ENCODE data around the gene VRK2. TPM values are rescaled to one million over a fixed set of nuclear protein-coding genes. Genes with fewer than 3 reads are reported as not detected.
A peak's percentile ranks its signal among the peaks of the same experiment; 100 is the strongest.
"Not testable (repeated sequence)": the region's sequence is repeated elsewhere in the genome, so short reads cannot be mapped to it uniquely, and the experiment has no call there.

The VRK2 gene
- total and polyA plus RNA-seq, 5 donors = 10.2 to 28.9 (median 23.5) TPM

- H3K9me3 ChIP-seq (ENCODE audit: control insufficient read depth, low read length); H3K4me3 ChIP-seq (ENCODE audit: low read length); H3K27ac ChIP-seq (ENCODE audit: low read length); H3K27me3 ChIP-seq (ENCODE audit: control insufficient read depth, insufficient read depth); H3K4me1 ChIP-seq (ENCODE audit: control insufficient read depth, insufficient read depth, low read length); intact Hi-C loops (cut with DNase I); ATAC-seq: not testable (repeated sequence)
- 96% methylated on average over 9 of the region's 9 CpGs for WGBS
- DNase-seq = peak in 1 of 3 donors; percentile 14
Observed at GRCh38 chr2:58113563-58113962, 67.0 kb downstream of the VRK2 start.

DNA sequence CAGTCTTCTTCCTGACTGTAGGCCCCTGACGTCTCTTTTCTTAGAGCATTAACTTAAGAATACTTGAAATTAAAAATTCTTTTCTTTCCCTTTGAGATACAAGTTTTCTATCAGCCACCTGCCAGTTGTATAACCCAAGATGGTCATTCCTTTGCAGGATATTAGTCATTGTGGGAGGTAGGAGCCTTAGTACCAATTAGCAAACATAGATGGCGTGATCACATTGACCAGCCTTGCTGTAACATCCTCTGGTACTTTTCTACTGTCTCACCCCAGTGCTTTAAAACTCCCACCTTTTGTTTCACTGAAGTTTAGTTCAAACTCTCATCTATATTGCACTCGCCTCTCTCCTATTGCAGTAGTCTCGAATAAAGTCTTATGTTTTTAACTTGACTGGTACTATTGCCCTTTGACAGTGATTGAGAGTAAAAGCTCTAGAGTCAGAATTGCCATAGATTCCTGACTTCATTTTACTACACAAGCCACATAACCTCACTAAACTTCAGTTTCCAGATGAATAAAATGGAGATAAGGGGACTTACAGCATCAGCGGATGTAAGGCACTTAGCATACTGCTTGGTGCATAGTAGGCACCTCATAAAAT is 74.1 kb downstream of the VRK2 start:
- intact Hi-C loops (cut with DNase I) = no loop called here
- DNase-seq (no peak), ATAC-seq (no peak)
- 96% methylated on average over 5 of the region's 5 CpGs for WGBS
- Histone ChIP-seq H3K27ac (ENCODE audit: low read length) (no peak overlapping the region), H3K9me3 (ENCODE audit: control insufficient read depth, low read length) (no peaks in the 10 kb centered on the region), H3K4me3 (ENCODE audit: low read length) (no peak overlapping the region), H3K27me3 (ENCODE audit: control insufficient read depth, insufficient read depth) (no peaks in the 10 kb centered on the region), H3K4me1 (ENCODE audit: control insufficient read depth, insufficient read depth, low read length) (no peaks in the 10 kb centered on the region)

DNA sequence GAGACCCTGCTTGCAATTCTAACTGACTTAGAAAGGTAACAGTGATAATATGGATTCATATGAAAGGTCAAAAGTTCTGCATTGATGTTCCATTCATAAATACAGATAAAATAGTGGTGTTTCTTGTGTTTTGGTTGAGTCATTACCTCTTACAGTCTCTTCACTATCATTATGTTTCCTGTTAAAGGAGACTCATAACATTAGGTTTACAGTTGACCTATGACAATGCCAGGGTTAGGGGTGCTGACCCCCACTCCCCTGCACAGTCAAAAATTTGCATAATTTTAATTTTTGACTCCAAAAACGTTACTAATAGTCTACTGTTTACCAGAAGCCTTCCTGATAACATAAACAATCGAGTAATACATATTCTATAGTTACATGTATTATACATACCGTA is 75.4 kb downstream of the VRK2 start:
- Histone ChIP-seq H3K4me3 (ENCODE audit: low read length) (no peak overlapping the region), H3K4me1 (ENCODE audit: control insufficient read depth, insufficient read depth, low read length) (no peaks in the 10 kb centered on the region), H3K27ac (ENCODE audit: low read length) (no peak overlapping the region), H3K27me3 (ENCODE audit: control insufficient read depth, insufficient read depth) (no peaks in the 10 kb centered on the region), H3K9me3 (ENCODE audit: control insufficient read depth, low read length) (no peaks in the 10 kb centered on the region)
- ATAC-seq = no peak
- intact Hi-C loops (cut with DNase I) = no loop called here
- 86% methylated on average over 3 of the region's 3 CpGs for WGBS
- DNase-seq = no peak

GRCh38 chr2:58122540-58122939 is 75.9 kb downstream of the VRK2 start:
- ATAC-seq (no peak), DNase-seq (no peak)
- Histone ChIP-seq H3K4me3 (ENCODE audit: low read length) (no peak overlapping the region), H3K9me3 (ENCODE audit: control insufficient read depth, low read length) (no peaks in the 10 kb centered on the region), H3K27ac (ENCODE audit: low read length) (no peak overlapping the region), H3K4me1 (ENCODE audit: control insufficient read depth, insufficient read depth, low read length) (no peaks in the 10 kb centered on the region), H3K27me3 (ENCODE audit: control insufficient read depth, insufficient read depth) (no peaks in the 10 kb centered on the region)
- intact Hi-C loops (cut with DNase I) = no loop called here
- WGBS = 100% methylated on average over 3 of the region's 3 CpGs

DNA sequence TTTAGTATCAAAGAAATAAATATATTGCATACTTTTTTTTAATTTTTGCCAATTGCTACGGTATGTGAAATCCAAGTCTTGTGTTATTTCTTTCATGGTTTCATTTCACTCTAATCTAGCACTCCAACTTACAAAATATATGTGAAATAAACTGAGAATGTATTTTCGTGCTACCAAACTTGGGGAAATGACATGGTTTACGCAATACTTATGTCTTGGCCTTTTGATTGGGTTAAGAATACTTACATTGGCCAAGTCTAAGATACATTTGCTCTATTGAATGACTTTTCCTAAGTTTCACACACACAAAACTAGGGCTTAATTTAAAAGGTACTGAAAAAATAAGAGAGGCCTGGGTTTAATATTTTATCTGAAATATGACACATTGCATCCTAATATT is 80.5 kb downstream of the VRK2 start:
- Histone ChIP-seq H3K27ac (ENCODE audit: low read length) (no peak overlapping the region), H3K27me3 (ENCODE audit: control insufficient read depth, insufficient read depth) (no peaks in the 10 kb centered on the region), H3K9me3 (ENCODE audit: control insufficient read depth, low read length) (no peaks in the 10 kb centered on the region), H3K4me1 (ENCODE audit: control insufficient read depth, insufficient read depth, low read length) (peaks cover 2% of the 10 kb centered on the region), H3K4me3 (ENCODE audit: low read length) (no peak overlapping the region)
- intact Hi-C loops (cut with DNase I) = no loop called here
- no peak for DNase-seq
- 96% methylated on average over 3 of the region's 3 CpGs for WGBS
- no peak for ATAC-seq

GRCh38 chr2:58130238-58130637 is 83.6 kb downstream of the VRK2 start:
- WGBS = 81% methylated on average over 2 of the region's 2 CpGs
- no peak overlapping the region for H3K4me3 ChIP-seq (ENCODE audit: low read length)
- ATAC-seq = no peak
- intact Hi-C loops (cut with DNase I) = no loop called here
- no peaks in the 10 kb centered on the region for H3K27me3 ChIP-seq (ENCODE audit: control insufficient read depth, insufficient read depth)
- no peak for DNase-seq
- H3K4me1 ChIP-seq (ENCODE audit: control insufficient read depth, insufficient read depth, low read length) = peaks cover 2% of the 10 kb centered on the region
- H3K9me3 ChIP-seq (ENCODE audit: control insufficient read depth, low read length) = no peaks in the 10 kb centered on the region
- no peak overlapping the region for H3K27ac ChIP-seq (ENCODE audit: low read length)

DNA sequence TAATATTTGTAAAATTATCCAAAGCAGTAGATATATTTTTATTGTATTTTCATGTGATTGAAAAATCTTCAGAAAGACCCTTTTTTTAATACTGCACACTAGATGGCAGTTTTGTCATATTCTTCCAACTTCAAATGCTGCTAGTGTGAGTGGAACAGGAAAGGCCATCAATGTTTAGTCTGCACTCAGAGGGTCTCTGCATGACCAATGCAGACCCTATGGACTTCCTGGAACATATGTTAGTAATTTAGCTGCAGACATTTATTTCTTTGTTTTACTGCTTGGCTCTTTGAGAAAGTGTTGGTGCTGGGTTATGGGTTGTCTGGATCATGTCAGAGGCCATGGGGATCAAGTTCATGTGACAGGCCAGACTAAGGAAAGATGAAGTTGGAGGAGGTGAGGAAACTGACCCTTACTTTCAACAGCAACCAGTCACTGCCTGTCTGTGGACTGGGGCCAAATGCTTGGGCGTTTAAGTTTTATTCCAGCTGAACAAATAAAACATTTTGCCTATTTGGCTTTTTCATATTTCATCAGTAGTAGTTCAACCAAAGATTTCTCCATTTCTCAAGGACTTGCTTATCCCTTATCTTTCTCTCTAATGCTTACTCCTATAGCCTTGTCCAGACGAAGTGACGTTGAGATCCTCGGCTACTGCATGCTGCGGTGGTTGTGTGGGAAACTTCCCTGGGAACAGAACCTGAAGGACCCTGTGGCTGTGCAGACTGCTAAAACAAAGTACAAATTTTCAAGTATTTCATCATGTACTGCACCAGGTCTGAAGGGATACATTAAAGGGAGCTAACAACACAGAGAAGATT is 84.8 kb downstream of the VRK2 start:
- DNase-seq (peak; percentile 17 to 59 (median 52)), ATAC-seq (peak; percentile 64 to 73)
- Histone ChIP-seq H3K27ac (ENCODE audit: low read length) (no peak overlapping the region), H3K9me3 (ENCODE audit: control insufficient read depth, low read length) (no peaks in the 10 kb centered on the region), H3K4me3 (ENCODE audit: low read length) (no peak overlapping the region), H3K27me3 (ENCODE audit: control insufficient read depth, insufficient read depth) (no peaks in the 10 kb centered on the region), H3K4me1 (ENCODE audit: control insufficient read depth, insufficient read depth, low read length) (peaks cover 2% of the 10 kb centered on the region)
- 52% methylated on average over 5 of the region's 5 CpGs for WGBS
- intact Hi-C loops (cut with DNase I) = no loop called here

- ATAC-seq (no peak), DNase-seq (no peak)
- intact Hi-C loops (cut with DNase I) = no loop called here
- H3K9me3 ChIP-seq (ENCODE audit: control insufficient read depth, low read length) = no peaks in the 10 kb centered on the region
- no peaks in the 10 kb centered on the region for H3K27me3 ChIP-seq (ENCODE audit: control insufficient read depth, insufficient read depth)
- H3K27ac ChIP-seq (ENCODE audit: low read length) = no peak overlapping the region
- H3K4me3 ChIP-seq (ENCODE audit: low read length) = no peak overlapping the region
- H3K4me1 ChIP-seq (ENCODE audit: control insufficient read depth, insufficient read depth, low read length) = peaks cover 4% of the 10 kb centered on the region
Observed at GRCh38 chr2:58133395-58133794, 86.8 kb downstream of the VRK2 start.

DNA sequence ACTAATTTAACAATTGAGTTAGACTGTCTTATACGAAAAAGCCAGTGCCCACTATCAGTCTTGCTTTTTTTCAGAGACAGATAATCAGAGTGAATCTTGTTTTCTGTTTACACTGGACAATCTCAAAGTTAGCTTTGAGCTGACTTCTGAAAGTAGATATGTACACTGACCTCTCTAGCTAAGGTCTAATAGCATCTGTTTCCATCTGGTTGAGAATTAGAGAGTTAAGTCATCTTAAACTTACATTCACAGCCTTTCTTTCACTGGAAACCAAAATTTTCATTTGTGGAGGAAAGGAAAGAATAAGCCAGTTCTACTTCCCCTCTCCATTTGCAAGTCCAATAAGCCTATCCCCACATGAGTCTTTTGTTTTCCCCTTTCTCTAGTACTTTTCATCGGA is 89.3 kb downstream of the VRK2 start:
- WGBS = 68% methylated on average over 2 of the region's 2 CpGs
- no peaks in the 10 kb centered on the region for H3K9me3 ChIP-seq (ENCODE audit: control insufficient read depth, low read length)

GRCh38 chr2:58137221-58137620 is 90.6 kb downstream of the VRK2 start:
- Histone ChIP-seq H3K27ac (ENCODE audit: low read length) (no peak overlapping the region), H3K4me3 (ENCODE audit: low read length) (no peak overlapping the region), H3K9me3 (ENCODE audit: control insufficient read depth, low read length) (no peaks in the 10 kb centered on the region), H3K4me1 (ENCODE audit: control insufficient read depth, insufficient read depth, low read length) (peaks cover 2% of the 10 kb centered on the region), H3K27me3 (ENCODE audit: control insufficient read depth, insufficient read depth) (no peaks in the 10 kb centered on the region)
- intact Hi-C loops (cut with DNase I) = no loop called here
- DNase-seq = no peak
- ATAC-seq = peak in 1 of 2 donors; percentile 64

More for the DNA sequence above, 89.3 kb downstream of the VRK2 start:
- H3K4me3 ChIP-seq (ENCODE audit: low read length) = no peak overlapping the region
- ATAC-seq (no peak), DNase-seq (no peak)
- H3K27ac ChIP-seq (ENCODE audit: low read length) = no peak overlapping the region
- intact Hi-C loops (cut with DNase I) = no loop called here
- H3K27me3 ChIP-seq (ENCODE audit: control insufficient read depth, insufficient read depth) = no peaks in the 10 kb centered on the region
- peaks cover 4% of the 10 kb centered on the region for H3K4me1 ChIP-seq (ENCODE audit: control insufficient read depth, insufficient read depth, low read length)

DNA sequence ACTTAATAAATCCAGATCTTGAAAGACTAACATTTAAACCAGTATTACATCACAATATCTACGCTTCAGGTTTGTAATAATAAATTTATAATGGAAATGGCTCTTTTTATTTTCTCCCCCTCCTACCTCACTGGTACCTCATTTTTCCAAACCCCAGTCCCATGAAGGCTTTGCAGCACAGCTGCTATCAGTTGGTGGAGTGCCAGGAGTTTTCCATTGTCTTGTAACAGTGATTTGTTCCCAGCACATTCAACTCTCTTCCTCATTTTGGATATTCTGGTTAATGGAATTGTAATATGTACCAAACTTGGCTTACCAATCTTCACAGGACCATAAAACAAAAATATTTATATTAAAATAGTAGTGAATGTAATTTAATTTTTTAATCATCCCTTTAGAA is 91.2 kb downstream of the VRK2 start:
- no peak overlapping the region for H3K4me3 ChIP-seq (ENCODE audit: low read length)
- peak in 1 of 3 donors; percentile 12 for DNase-seq
- 75% methylated on average over 1 of the region's 1 CpG for WGBS
- peaks cover 2% of the 10 kb centered on the region for H3K4me1 ChIP-seq (ENCODE audit: control insufficient read depth, insufficient read depth, low read length)
- H3K27ac ChIP-seq (ENCODE audit: low read length) = no peak overlapping the region
- no peaks in the 10 kb centered on the region for H3K9me3 ChIP-seq (ENCODE audit: control insufficient read depth, low read length)
- no peaks in the 10 kb centered on the region for H3K27me3 ChIP-seq (ENCODE audit: control insufficient read depth, insufficient read depth)
- ATAC-seq = peak in 1 of 2 donors; percentile 75
- intact Hi-C loops (cut with DNase I) = no loop called here
